ENCODE data around the gene MYRIP.
A peak's percentile ranks its signal among the peaks of the same experiment; 100 is the strongest.

The MYRIP gene

GRCh38 chr3:40190056-40190455 is 380.6 kb downstream of the MYRIP start:
- TF ChIP-seq CTCF (IDR thresholded peaks at IDR 0.05; ENCODE audit: insufficient read depth, low read depth, low read length, missing control alignments), result no peak
- H3K4me3 ChIP-seq (ENCODE audit: low read depth, low read length), result no peak overlapping the region
- no peak for DNase-seq (ENCODE audit: low read depth)

GRCh38 chr3:40191251-40191650 is 381.8 kb downstream of the MYRIP start:
- DNase-seq (ENCODE audit: low read depth), result no peak
- no peak for TF ChIP-seq CTCF (IDR thresholded peaks at IDR 0.05; ENCODE audit: insufficient read depth, low read depth, low read length, missing control alignments)
- H3K4me3 ChIP-seq (ENCODE audit: low read depth, low read length), result no peak overlapping the region

GRCh38 chr3:40191850-40192448 is 382.5 kb downstream of the MYRIP start:
- no peak overlapping the region for H3K4me3 ChIP-seq (ENCODE audit: low read depth, low read length)
- TF ChIP-seq CTCF (IDR thresholded peaks at IDR 0.05; ENCODE audit: insufficient read depth, low read depth, low read length, missing control alignments), result peak; percentile 92
- DNase-seq (ENCODE audit: low read depth), result peak; percentile 71

- no peak for TF ChIP-seq CTCF (IDR thresholded peaks at IDR 0.05; ENCODE audit: insufficient read depth, low read depth, low read length, missing control alignments)
- no peak overlapping the region for H3K4me3 ChIP-seq (ENCODE audit: low read depth, low read length)
- no peak for DNase-seq (ENCODE audit: low read depth)
Observed at GRCh38 chr3:40192628-40193027, 383.2 kb downstream of the MYRIP start.

GRCh38 chr3:40196966-40197365 is 387.6 kb downstream of the MYRIP start:
- TF ChIP-seq CTCF (IDR thresholded peaks at IDR 0.05; ENCODE audit: insufficient read depth, low read depth, low read length, missing control alignments), result no peak
- H3K4me3 ChIP-seq (ENCODE audit: low read depth, low read length), result no peak overlapping the region
- no peak for DNase-seq (ENCODE audit: low read depth)

GRCh38 chr3:40200692-40201316 is 391.4 kb downstream of the MYRIP start:
- no peak overlapping the region for H3K4me3 ChIP-seq (ENCODE audit: low read depth, low read length)
- DNase-seq (ENCODE audit: low read depth), result no peak
- TF ChIP-seq CTCF (IDR thresholded peaks at IDR 0.05; ENCODE audit: insufficient read depth, low read depth, low read length, missing control alignments), result no peak

- no peak for TF ChIP-seq CTCF (IDR thresholded peaks at IDR 0.05; ENCODE audit: insufficient read depth, low read depth, low read length, missing control alignments)
- no peak for DNase-seq (ENCODE audit: low read depth)
- H3K4me3 ChIP-seq (ENCODE audit: low read depth, low read length), result no peak overlapping the region
Observed at GRCh38 chr3:40201770-40202169, 392.4 kb downstream of the MYRIP start.

Data from GM12865 (cell line).